GM10847 (cell line): ENCODE results near the gene GLRA3.

Source experiments
- POLR2A ChIP-seq: IDR thresholded peaks from 2 replicates; pipeline ENCODE4 v1.6.1; 2011; ENCODE audit not compliant: insufficient read length; ENCODE audit errors: extremely low read depth

GLRA3 gene

GRCh38 chr4:174834477-174834876, 5.4 kb upstream of the GLRA3 start:
- no peak for TF ChIP-seq POLR2A

DNA sequence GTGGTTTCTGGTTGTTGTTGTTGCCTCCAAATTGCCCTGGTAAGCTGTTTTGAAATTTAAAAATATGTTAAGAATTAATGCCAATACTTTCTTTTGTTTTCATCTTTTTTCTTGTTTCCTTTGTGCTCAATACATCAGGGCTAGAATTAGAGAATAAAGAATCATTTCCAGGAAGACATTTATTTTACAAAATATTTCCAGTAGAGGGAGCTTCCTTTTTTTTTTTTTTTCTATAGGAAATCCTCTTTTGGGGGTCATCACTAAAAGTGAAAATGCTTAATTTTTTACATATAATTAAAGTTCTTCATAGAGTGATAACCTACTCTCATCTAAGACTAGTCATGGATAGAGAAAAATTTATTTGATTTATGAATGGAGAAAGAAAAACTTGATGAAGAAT, 2.4 kb downstream of the GLRA3 start:
- TF ChIP-seq POLR2A = no peak

DNA sequence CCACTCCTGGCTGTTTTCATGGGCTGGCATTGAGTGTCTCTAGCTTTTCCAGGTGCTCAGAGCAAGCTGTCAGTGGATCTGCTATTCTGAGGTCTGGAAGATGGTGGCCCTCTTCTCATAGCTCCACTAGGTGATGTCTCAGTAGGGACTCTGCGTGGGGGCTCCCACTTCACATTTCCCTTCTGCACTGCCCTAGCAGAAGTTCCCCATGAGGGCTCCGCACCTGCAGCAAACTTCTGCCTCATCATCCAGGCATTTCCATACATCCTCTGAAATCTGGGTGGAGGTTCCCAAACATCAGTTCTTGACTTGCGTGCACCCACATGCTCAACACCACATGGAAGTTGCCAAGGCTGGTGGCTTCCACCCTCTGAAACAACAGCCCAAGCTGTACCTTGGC, 13.8 kb downstream of the GLRA3 start:
- TF ChIP-seq POLR2A = no peak

GRCh38 chr4:174813292-174813691, 15.8 kb downstream of the GLRA3 start:
- no peak for TF ChIP-seq POLR2A

GRCh38 chr4:174810834-174811233, 18.2 kb downstream of the GLRA3 start:
- TF ChIP-seq POLR2A = no peak

DNA sequence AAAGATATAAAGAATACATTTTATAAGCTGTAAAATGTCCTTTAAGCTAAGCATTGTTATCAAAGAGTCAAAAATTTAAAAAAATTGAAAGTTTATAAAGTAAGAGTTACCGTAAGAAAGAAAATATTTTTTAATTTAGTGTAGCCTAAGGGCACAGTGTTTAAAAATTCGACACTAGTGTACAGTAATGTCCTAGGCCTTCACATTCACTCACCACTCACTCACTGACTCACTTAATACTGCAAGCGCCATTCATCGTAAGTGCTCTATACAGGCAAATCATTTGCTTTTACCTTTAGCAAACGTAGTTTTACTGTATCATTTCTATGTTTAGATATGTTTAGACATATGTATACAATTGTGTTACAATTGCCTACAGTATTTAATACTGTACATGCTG, 20.2 kb downstream of the GLRA3 start:
- TF ChIP-seq POLR2A = no peak

GRCh38 chr4:174808119-174808518, 20.9 kb downstream of the GLRA3 start:
- TF ChIP-seq POLR2A = no peak

- no peak for TF ChIP-seq POLR2A
Observed at GRCh38 chr4:174805746-174806145, 23.3 kb downstream of the GLRA3 start.

DNA sequence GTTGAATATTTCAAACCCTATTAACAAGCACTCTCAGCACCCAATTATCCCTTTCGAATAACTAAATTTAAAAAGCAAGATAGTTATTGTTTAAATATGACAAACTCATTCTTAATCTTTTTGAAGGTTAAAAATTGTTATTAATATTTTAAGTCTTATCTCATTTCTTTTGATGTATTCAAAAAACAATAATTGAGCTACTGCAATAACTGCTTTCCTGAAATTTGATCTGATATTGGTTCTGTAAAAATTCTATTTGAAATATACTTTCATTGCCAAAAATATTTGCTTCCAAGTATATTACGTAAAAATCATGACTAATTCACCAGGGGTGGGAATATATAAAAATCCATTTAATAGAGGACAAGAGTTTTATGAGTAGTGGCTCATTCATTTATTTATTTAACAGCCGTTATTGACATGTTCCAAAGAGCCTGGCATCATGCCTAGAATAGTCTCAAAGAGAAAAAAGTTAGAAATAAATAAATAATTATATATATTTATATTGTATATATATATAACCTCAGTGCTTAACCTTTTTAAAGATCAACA, 34.4 kb downstream of the GLRA3 start:
- no peak for TF ChIP-seq POLR2A

DNA sequence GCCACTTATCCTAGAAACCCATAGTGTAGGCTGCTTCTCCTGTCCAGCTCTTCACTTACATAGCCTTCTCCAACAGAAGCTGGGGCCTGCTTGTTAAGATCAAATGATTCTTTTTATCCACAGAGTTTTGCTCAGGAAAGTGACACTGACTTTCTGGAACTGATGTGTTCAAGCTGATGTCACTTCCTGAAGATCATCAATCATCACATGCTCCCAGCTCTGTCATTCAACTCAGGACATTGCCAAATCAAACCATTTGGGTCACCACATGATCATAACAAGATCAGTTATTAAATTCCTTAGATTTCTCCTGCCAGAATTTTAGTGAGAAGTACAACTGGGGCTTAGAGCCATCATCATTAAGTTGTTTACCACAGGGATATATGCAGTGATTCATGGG, 39.4 kb downstream of the GLRA3 start:
- TF ChIP-seq POLR2A = no peak

DNA sequence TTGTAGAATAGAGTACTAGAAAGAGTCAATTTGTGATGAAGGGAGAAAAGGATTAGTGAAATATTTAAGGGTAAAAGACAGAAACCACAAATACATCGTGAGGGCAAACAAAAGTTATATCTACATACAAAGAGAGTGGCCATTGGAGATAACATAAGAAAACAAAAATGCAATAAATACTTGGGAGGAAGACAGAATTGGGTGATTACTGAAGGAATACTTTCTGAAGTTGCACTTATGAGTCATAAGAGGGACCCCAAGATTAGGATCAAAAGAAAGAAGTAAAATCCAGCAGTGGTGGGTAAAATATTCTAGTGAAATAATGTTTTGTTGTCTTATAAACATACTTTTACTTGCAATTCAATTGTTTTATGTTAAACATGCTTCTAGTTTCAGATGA, 53.7 kb downstream of the GLRA3 start:
- no peak for TF ChIP-seq POLR2A

- no peak for TF ChIP-seq POLR2A
Observed at GRCh38 chr4:174764105-174764729, 64.8 kb downstream of the GLRA3 start.

DNA sequence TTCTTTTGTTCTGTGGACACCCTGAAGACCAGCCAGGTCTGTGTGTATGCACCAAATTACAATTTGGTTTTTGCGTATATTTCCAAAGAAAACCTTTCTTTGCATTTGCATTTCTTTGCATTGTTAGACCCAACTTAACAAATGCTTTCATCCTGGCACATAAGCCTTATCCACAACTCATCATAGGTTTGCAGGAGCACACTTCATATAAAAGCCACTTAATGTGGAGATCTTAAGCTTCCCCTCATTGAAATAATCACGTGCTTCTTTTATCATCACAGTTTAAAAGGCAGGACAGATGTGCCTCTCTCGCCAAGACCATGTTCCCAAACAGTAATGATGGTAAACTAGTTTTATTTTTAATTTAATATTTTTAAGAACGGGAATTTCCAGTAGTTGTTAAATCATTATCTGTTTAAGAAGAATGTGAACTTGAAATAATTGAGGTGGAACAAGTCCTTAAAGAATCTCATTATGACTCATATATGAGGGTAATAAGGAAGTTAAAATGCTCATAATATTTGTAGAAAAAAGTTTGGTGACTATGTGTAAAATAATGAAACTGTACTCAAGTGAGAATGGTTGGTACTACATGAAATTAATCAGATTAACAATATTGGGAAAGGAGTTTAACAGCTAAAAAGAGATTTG, 65.5 kb downstream of the GLRA3 start:
- no peak for TF ChIP-seq POLR2A

GRCh38 chr4:174761451-174761850, 67.6 kb downstream of the GLRA3 start:
- no peak for TF ChIP-seq POLR2A

DNA sequence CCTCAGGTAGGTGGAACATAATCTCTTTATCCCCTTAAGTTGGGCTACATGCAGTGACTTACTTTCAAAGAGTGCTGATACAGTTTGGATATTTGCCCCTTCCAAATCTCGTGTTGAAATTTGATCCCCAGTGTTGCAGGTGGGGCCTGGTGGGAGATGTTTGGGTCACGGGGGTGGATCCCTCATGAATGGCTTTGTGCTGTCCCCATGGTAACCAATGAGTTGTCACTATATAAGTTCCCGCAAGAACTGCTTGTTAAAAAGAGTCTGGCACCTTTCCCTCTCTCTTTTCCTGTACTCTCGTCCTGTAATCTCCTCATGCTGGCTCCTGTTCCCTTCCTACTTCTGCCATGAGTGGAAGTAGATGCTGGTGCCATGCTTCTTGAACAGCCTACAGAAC, 71.3 kb downstream of the GLRA3 start:
- TF ChIP-seq POLR2A = no peak

DNA sequence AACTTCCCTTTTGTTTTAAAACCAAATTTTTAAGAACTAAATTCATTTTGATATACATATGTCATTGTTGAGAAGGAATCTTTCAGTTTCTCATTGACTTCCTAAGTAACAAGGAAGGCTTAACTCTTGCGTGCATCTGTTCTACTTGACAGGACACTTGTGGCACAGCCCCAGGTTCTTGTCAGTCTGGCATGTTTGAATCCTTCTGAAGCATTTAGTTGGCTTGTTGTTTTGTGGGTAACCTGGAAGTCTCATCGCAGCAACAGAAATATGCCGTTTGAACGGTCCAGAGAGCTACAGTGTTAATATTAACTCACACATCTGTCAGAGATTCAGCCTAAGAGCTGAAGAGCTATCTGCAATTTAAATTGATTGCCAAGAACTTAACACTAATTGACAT, 76.0 kb downstream of the GLRA3 start:
- TF ChIP-seq POLR2A = no peak

- TF ChIP-seq POLR2A = no peak
Observed at GRCh38 chr4:174752026-174752425, 77.0 kb downstream of the GLRA3 start.

DNA sequence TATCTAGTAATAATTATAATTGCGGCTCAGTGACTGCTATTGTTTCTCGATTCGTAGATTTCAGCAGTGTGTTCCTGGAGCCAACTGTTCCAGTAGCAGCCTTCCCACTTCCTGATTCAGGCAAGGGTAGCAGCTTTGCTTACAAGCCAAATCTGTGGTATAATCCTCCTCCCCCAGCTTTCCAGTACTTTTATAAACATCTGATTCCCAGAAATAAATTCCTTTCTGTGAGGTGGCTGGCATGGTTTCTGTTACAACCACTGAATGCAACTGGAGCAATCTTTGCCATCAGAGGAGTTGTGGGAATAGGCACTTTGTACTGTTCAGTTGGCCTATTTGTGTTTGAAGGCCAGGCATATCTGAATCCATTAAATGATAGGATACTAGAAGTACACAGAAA, 80.0 kb downstream of the GLRA3 start:
- no peak for TF ChIP-seq POLR2A

DNA sequence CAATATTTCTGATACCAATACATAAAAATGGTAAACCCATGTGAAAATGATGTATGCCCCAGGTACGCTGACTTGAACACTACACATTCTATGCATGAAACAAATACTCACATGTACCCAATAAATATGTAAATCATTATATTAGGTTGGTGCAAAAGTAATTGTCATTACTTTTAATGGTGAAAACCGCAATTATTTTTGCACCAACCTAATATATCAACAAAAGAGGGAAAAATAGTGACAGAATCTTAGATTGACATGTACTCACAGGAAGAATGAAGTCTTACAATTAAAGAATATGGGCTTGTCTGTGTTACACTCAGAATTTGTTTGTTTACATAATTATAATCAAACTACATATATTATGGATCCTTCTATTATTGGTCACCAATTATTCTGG, 82.3 kb downstream of the GLRA3 start:
- TF ChIP-seq POLR2A = no peak
